GM18873 (cell line): ENCODE results near the gene PPEF1.
"Not testable (repeated sequence)": the region's sequence is repeated elsewhere in the genome, so short reads cannot be mapped to it uniquely, and the experiment has no call there.

ENCODE experiments used
- ATAC-seq: cut with Tn5 transposase; IDR thresholded peaks from one replicate; pipeline ENCODE4 v1.9.1; 2021; ENCODE audit warnings: mild to moderate bottlenecking, moderate library complexity, moderate number of reproducible peaks; ENCODE audit not compliant: unreplicated experiment, low FRiP score

PPEF1 gene

DNA sequence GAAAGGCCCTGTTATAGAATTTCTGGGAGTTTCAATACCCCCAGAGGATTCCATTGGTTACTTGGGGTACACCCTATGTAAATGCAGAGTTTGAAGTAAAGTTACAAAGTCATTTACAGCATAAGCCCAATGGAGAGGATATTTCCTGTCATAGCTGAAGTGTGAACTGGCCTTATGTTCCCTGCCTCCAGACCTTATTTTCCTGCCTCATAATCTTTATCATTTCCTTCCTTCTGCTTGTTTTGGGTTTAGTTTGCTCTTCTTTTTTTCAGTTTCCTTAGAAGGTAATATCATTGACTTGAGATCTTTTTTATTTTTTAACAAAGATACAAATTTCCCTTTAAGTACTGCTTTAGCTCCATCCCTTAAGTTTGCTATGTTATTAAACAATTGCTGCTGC lies 85.4 kb downstream of the PPEF1 start:
- no peak for ATAC-seq

GRCh38 chrX:18793601-18794089 lies 86.2 kb downstream of the PPEF1 start:
- ATAC-seq = no peak

DNA sequence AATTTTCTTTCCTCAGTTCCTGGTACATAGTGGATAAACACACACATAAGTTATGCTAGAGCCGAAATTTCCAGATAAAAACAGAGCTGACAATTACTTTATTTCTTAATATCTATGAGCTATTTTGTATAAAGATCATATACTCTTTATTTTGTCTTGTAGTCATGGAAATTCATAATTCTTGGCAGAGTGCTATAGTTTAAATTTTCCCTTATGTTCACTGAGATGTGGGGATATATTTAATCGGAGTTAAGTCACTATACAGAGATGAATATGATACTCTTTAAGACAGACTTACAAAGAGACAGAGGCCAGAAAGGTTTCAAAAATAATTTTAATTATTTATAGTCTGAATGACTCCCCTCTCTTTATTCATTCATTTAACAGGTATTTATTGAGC lies 89.7 kb downstream of the PPEF1 start:
- ATAC-seq = no peak

- ATAC-seq = no peak
These were observed 92.5 kb downstream of the PPEF1 start for GRCh38 chrX:18799911-18800310.

- ATAC-seq = no peak
These were observed 102.2 kb downstream of the PPEF1 start for GRCh38 chrX:18809641-18810040.

DNA sequence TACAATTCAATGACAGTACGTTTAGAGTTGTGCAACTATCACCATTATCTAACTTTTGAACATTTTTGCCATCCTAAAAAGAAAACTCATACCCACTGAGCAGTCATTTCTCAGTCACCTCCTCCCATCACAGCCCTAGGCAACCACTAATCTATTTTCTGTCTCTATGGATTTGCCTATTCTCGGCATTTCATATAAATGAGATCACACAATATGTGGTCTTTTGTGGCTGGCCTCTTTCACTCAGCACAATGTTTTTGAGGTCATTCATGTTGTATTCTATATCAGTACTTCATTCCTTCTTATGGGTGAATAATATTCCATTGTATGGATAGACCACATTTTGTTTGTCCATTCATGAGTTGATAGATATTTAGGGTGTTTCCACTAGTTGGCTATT lies 103.0 kb downstream of the PPEF1 start:
- no peak for ATAC-seq

- no peak for ATAC-seq
These were observed 117.9 kb downstream of the PPEF1 start for GRCh38 chrX:18825375-18825774.

- no peak for ATAC-seq
These were observed 121.5 kb downstream of the PPEF1 start for GRCh38 chrX:18828832-18829404.

DNA sequence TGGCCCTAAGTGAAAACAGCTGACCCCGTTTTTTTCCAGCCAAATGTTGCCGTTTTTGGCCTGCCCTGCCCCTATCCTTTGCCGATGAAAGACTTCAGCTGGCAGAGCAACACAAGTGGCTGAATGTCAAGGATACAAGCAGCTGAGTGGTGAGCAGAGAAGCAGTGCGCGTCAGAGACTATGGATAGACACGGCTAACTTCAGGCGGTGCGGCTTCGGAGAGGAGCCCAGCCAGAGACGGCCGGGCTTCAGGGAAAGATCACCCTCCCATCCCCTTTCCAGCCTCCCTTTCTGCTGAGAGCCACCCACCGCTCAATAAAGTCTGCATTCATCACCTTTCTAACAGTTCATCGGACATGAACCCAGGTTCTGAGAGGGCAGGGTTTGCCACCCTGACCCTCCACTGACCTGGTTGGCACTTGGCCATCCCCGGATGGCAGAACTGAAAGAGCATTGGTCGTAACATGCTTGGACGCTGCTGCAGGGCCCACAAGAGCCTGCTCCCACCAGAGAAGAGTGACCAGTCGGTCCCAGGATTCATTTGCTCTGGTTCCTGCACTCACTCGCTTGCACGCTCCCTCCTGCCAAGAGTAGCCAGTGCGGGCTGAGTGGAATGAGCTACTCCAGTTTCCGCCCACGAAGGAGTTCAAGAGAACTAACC lies 125.8 kb downstream of the PPEF1 start:
- no peak for ATAC-seq

DNA sequence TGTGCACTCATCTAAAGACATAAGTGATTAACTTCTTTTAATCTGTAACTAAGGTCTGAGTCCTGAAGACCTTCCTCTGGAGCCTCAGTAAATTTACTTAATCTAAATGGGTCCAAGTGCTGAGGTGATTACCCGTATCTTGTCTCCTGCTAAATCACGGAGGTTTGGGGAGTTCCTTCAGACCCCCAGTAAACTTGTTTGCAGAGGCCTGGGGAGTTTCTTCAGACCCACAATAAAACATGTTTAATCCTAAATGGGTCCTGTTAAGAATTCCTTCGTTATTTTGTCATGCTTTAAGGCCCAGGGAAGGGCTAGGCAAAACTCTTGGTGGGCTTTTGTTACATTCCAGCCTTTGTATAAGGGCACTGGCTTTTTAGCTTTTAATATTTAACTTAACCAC lies 140.5 kb downstream of the PPEF1 start:
- ATAC-seq = not testable (repeated sequence)

DNA sequence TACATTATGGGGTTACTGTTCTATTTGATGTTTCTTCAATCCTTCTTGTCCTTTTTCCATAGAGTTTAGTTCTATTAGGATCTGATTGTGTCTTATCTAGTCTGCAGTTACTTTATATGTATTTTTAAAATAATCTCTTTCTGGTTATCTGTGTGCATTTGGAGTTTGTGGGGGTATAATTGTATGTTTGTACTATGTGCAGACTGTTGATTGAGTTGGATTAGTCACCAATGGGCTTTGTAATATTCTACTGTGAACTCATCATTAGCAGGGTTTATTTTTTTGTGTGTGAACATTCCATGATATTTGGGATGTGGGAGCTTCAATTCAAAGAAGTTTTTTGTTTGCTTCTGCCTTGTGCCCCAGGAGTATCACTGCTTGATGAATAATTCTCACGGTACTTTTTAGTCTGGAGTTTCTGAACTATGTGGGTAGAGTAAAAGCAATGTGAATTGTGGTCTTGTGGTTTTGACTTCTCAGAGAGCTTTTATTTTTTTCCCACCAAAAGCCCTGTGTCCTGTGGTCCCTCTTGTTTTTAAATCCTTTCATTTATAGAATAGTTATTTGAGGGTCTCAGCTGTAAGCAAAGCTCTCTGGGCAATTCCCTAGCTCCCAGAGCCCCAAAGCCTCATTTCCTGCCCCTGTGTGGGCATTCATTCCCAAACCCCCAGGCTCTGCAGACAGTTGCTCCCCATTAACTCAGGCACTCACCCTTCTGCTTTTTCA lies 148.6 kb downstream of the PPEF1 start:
- ATAC-seq = peak; percentile 90

- no peak for ATAC-seq
These were observed 149.2 kb downstream of the PPEF1 start for GRCh38 chrX:18856645-18856997.

DNA sequence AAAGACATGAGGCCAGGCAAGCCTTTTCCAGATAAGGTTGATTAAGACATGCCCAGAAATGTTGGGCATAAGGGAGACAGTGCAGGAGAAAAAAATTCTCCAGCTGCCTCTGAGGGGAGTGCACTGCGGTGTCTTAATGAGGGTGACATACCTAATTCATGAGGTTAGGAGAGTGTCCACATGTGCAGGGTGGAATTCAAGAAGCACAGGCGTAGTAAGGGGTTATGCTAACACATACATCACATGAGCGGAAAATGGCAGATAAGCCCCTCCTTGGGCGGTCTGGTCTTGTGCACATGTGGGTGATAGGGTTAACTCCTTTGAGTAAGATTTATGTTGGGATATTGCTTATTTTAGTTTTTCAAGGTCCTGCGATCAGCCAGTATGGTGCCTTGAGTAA lies 154.1 kb downstream of the PPEF1 start:
- ATAC-seq = no peak

- no peak for ATAC-seq
These were observed 157.0 kb downstream of the PPEF1 start for GRCh38 chrX:18864390-18864920.

GRCh38 chrX:18871161-18871890 lies 163.9 kb downstream of the PPEF1 start:
- no peak for ATAC-seq

DNA sequence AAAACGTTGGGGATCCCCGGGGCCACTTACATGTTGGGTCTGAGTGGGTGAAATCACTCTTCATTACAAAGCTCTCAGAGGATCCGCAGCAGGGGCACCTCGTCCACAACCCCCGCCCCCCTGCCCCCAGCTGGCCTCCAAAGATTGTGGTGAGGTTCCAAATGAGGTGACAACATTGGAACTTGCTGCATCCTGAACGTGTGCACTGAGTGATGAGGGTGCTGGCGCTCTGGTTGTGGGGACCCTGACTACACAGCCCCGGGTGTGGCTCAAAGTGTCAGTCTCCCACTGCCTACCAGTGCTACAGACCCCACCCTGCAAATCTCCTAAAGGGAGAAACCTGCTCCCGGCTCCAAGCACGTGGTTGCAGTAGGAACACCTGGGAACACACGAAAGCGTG lies 164.5 kb downstream of the PPEF1 start:
- ATAC-seq = no peak

DNA sequence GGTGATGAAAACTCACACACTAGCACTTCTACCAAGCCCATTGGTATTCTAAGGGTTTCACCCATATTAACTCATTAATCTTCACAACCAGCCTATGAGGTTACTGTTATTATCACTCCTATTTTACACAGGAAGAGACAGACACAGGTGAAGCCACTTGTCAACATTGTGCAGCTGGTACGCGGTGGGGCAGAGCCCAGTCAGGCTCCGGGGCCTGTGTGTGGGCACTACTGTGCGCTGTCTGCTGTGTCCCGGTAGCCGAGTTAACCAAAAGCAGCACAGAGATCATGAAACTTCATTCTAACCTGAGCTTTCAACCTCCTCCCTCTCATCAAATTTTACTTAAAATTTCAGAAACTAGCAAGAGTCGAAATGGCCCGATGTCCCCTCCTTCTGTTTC lies 165.2 kb downstream of the PPEF1 start:
- no peak for ATAC-seq

GRCh38 chrX:18873189-18873791 lies 165.8 kb downstream of the PPEF1 start:
- no peak for ATAC-seq

- no peak for ATAC-seq
These were observed 166.4 kb downstream of the PPEF1 start for GRCh38 chrX:18873836-18874235.

GRCh38 chrX:18874560-18875255 lies 167.3 kb downstream of the PPEF1 start:
- ATAC-seq = no peak
